Measurements from ENCODE around the gene RUSC1.

- TF ChIP-seq CTCF (IDR thresholded peaks at IDR 0.05) (no peak), EZH2 (IDR thresholded peaks at IDR 0.05; ENCODE audit: borderline replicate concordance, insufficient read depth, low read depth, low read length, poor library complexity, severe bottlenecking) (no peak)
Observed at GRCh38 chr1:155319536-155319935, 1.2 kb upstream of the RUSC1 start.
